Calu3 (cell line): ENCODE data around the gene OSBPL8. TPM values are rescaled to one million over a fixed set of nuclear protein-coding genes. Genes with fewer than 3 reads are reported as not detected.

Experiments
- BruUV-seq: library from RNA; stranded (reverse); fragments of 400-500 nt; replicated peaks from 2 replicates; lab custom pipeline; 2021; lab: Mats Ljungman, UMichigan
- CTCF ChIA-PET: fragments of 300-600 bp; sonication (Branson Sonifier 250); formaldehyde crosslinking; loops from one replicate; lab custom pipeline; 2022; ENCODE audit warnings: antibody characterized with exemption; lab: Charles Lee
- DNase-seq: peaks from one replicate; pipeline ENCODE4 v3.0.0; 2022
- H3K27ac Mint-ChIP-seq: one replicate; pipeline ENCODE4 v1.8.0; 2022; ENCODE audit warnings: mixed read lengths; ENCODE audit not compliant: unreplicated experiment
- H3K27me3 Mint-ChIP-seq: one replicate; pipeline ENCODE4 v1.8.0; 2022; ENCODE audit warnings: mixed read lengths; ENCODE audit not compliant: unreplicated experiment
- H3K36me3 Mint-ChIP-seq: one replicate; pipeline ENCODE4 v1.8.0; 2022; ENCODE audit warnings: mild to moderate bottlenecking, moderate library complexity, mixed read lengths; ENCODE audit not compliant: insufficient read depth, unreplicated experiment
- H3K4me1 Mint-ChIP-seq: one replicate; pipeline ENCODE4 v1.8.0; 2022; ENCODE audit warnings: mild to moderate bottlenecking, low read depth, mixed read lengths; ENCODE audit not compliant: unreplicated experiment
- H3K4me3 Mint-ChIP-seq: one replicate; pipeline ENCODE4 v1.8.0; 2022; ENCODE audit warnings: mild to moderate bottlenecking, low read depth, moderate library complexity, mixed read lengths; ENCODE audit not compliant: unreplicated experiment
- H3K9me3 Mint-ChIP-seq: one replicate; pipeline ENCODE4 v1.8.0; 2022; ENCODE audit warnings: low read depth, mixed read lengths; ENCODE audit not compliant: unreplicated experiment
- CTCF ChIP-seq: fragments of 200-600 bp; IDR thresholded peaks from one replicate; pipeline ENCODE4 v1.8.0; 2022; ENCODE audit warnings: antibody characterized with exemption; ENCODE audit not compliant: unreplicated experiment
- intact Hi-C: fragments of 100-400 bp; cut with micrococcal nuclease; formaldehyde crosslinking; loops from one replicate; pipeline ENCODE4 v1.10.0; 2022; ENCODE audit not compliant: unreplicated experiment
- total RNA-seq: library from RNA; stranded (reverse); gene quantifications from 2 replicates; pipeline ENCODE4 v1.2.3, GENCODE V29; 2022

OSBPL8 gene
- total RNA-seq, 1 experiment from 2014 or later = 64.9 TPM

GRCh38 chr12:76568888-76569551 is 9.4 kb upstream of the OSBPL8 start:
- Mint-ChIP-seq H3K36me3 (no peaks in the 10 kb centered on the region), H3K4me1 (no peaks in the 10 kb centered on the region), H3K27ac (no peak overlapping the region), H3K9me3 (no peaks in the 10 kb centered on the region), H3K27me3 (no peaks in the 10 kb centered on the region), H3K4me3 (no peak overlapping the region)
- no peak for TF ChIP-seq CTCF
- intact Hi-C loops = no loop called here
- CTCF ChIA-PET = interaction anchor here (0.5 kb wide), 1 partner anchor 28 kb away, joined by 3 read pairs; no protein-coding TSS in a partner anchor
- no peak for DNase-seq
- no TSS peak for BruUV-seq

- CTCF ChIA-PET = no interaction called here
- Mint-ChIP-seq H3K4me1 (no peaks in the 10 kb centered on the region), H3K27me3 (no peaks in the 10 kb centered on the region), H3K9me3 (no peaks in the 10 kb centered on the region), H3K4me3 (no peak overlapping the region), H3K27ac (no peak overlapping the region), H3K36me3 (no peaks in the 10 kb centered on the region)
- intact Hi-C loops = no loop called here
- BruUV-seq = no TSS peak
- DNase-seq = no peak
- no peak for TF ChIP-seq CTCF
Observed at GRCh38 chr12:76568130-76568529, 8.6 kb upstream of the OSBPL8 start.

GRCh38 chr12:76563061-76563460 is 3.5 kb upstream of the OSBPL8 start:
- DNase-seq = no peak
- CTCF ChIA-PET = interaction anchor here (0.6 kb wide), 1 partner anchor 26 kb away, joined by 6 read pairs; no protein-coding TSS in a partner anchor
- no peak for TF ChIP-seq CTCF
- H3K4me1 Mint-ChIP-seq = no peaks in the 10 kb centered on the region
- intact Hi-C loops = no loop called here
- H3K4me3 Mint-ChIP-seq = no peak overlapping the region
- no peaks in the 10 kb centered on the region for H3K9me3 Mint-ChIP-seq
- H3K27me3 Mint-ChIP-seq = no peaks in the 10 kb centered on the region
- no TSS peak for BruUV-seq
- H3K36me3 Mint-ChIP-seq = peaks cover 24% of the 10 kb centered on the region
- no peak overlapping the region for H3K27ac Mint-ChIP-seq

- no peak overlapping the region for H3K27ac Mint-ChIP-seq
- H3K36me3 Mint-ChIP-seq = peaks cover 24% of the 10 kb centered on the region
- no peak for TF ChIP-seq CTCF
- no peaks in the 10 kb centered on the region for H3K9me3 Mint-ChIP-seq
- BruUV-seq = no TSS peak
- CTCF ChIA-PET = no interaction called here
- no peaks in the 10 kb centered on the region for H3K27me3 Mint-ChIP-seq
- no peak for DNase-seq
- intact Hi-C loops = no loop called here
- no peaks in the 10 kb centered on the region for H3K4me1 Mint-ChIP-seq
- H3K4me3 Mint-ChIP-seq = no peak overlapping the region
Observed at GRCh38 chr12:76562130-76562529, 2.6 kb upstream of the OSBPL8 start.
